HG03108 (cell line): ENCODE measurements around the gene GNAQ.

Experiments used
- ATAC-seq: cut with Tn5 transposase; IDR thresholded peaks from one replicate; pipeline ENCODE4 v1.9.1; 2021; ENCODE audit warnings: moderate library complexity; ENCODE audit not compliant: unreplicated experiment

GNAQ gene

GRCh38 chr9:77909306-77909705 is 122.3 kb downstream of the GNAQ start:
- no peak for ATAC-seq

- ATAC-seq: no peak
Measured at GRCh38 chr9:77908293-77908692, 123.3 kb downstream of the GNAQ start.

GRCh38 chr9:77907585-77907984 is 124.0 kb downstream of the GNAQ start:
- no peak for ATAC-seq

GRCh38 chr9:77906991-77907390 is 124.6 kb downstream of the GNAQ start:
- ATAC-seq: no peak

GRCh38 chr9:77903666-77904285 is 127.8 kb downstream of the GNAQ start:
- ATAC-seq: no peak

- no peak for ATAC-seq
Measured at GRCh38 chr9:77901771-77902170, 129.8 kb downstream of the GNAQ start.

GRCh38 chr9:77901018-77901417 is 130.6 kb downstream of the GNAQ start:
- ATAC-seq: no peak

- ATAC-seq: no peak
Measured at GRCh38 chr9:77899679-77900354, 131.8 kb downstream of the GNAQ start.

GRCh38 chr9:77898864-77899263 is 132.7 kb downstream of the GNAQ start:
- ATAC-seq: no peak

GRCh38 chr9:77896938-77897667 is 134.5 kb downstream of the GNAQ start:
- ATAC-seq: no peak

- no peak for ATAC-seq
Measured at GRCh38 chr9:77896269-77896937, 135.2 kb downstream of the GNAQ start.

GRCh38 chr9:77893706-77894105 is 137.9 kb downstream of the GNAQ start:
- no peak for ATAC-seq

GRCh38 chr9:77892955-77893514 is 138.6 kb downstream of the GNAQ start:
- ATAC-seq: no peak

GRCh38 chr9:77892171-77892570 is 139.4 kb downstream of the GNAQ start:
- no peak for ATAC-seq

GRCh38 chr9:77891128-77891800 is 140.3 kb downstream of the GNAQ start:
- ATAC-seq: no peak

- ATAC-seq: no peak
Measured at GRCh38 chr9:77887662-77888061, 143.9 kb downstream of the GNAQ start.

- ATAC-seq: no peak
Measured at GRCh38 chr9:77885104-77885672, 146.4 kb downstream of the GNAQ start.

- ATAC-seq: no peak
Measured at GRCh38 chr9:77883846-77884771, 147.5 kb downstream of the GNAQ start.

GRCh38 chr9:77883133-77883532 is 148.5 kb downstream of the GNAQ start:
- no peak for ATAC-seq
